ENCODE data around the gene CLNS1A. TPM values are rescaled to one million over a fixed set of nuclear protein-coding genes. Genes with fewer than 3 reads are reported as not detected.

CLNS1A gene
- total and polyA plus RNA-seq, 2 donors (not counting 1 experiment from before 2014, with no cell fraction given): 39.3 to 121 TPM

- Mint-ChIP-seq H3K27me3 (no peaks in the 10 kb centered on the region), H3K9me3 (ENCODE audit: insufficient read depth) (no peaks in the 10 kb centered on the region), H3K4me3 (no peak overlapping the region), H3K27ac (no peak overlapping the region), H3K4me1 (no peaks in the 10 kb centered on the region)
- H3K4me2 ChIP-seq (replicated peaks; ENCODE audit: low read depth, low read length, poor library complexity, severe bottlenecking): no peak overlapping the region
- ATAC-seq (ENCODE audit: low read depth) (no peak), DNase-seq (no peak)
- H3K36me3 ChIP-seq (replicated peaks in 1 of 2; ENCODE audit: control extremely low read depth in 1 of 2, control insufficient read depth in 1 of 2, extremely low read depth in 1 of 2, insufficient read depth in 2 of 2, low read length in 1 of 2): peaks cover 0 to 89% of the 10 kb centered on the region in 2 experiments
- no peak overlapping the region for H2AFZ ChIP-seq (ENCODE audit: insufficient read depth, low read depth, low read length, poor library complexity, severe bottlenecking)
- no peaks in the 10 kb centered on the region for H3K9me3 ChIP-seq (ENCODE audit: control extremely low read depth in 1 of 3, control insufficient read depth in 2 of 3, insufficient read depth in 1 of 3, low read length in 2 of 3)
- no peaks in the 10 kb centered on the region for H3K4me1 ChIP-seq (ENCODE audit: control insufficient read depth in 2 of 2, insufficient read depth in 2 of 2, low read length in 2 of 2)
- ChIA-PET CTCF (no interaction called here), POLR2A (no interaction called here)
- no peak overlapping the region for H3K27ac ChIP-seq (ENCODE audit: low read length in 2 of 2)
- H3K27me3 ChIP-seq (replicated peaks in 1 of 4; ENCODE audit: control extremely low read depth in 1 of 4, control insufficient read depth in 3 of 4, insufficient read depth in 4 of 4, low read length in 3 of 4): no peaks in the 10 kb centered on the region
- H3K4me3 ChIP-seq (ENCODE audit: control extremely low read depth in 1 of 5, extremely low read depth in 1 of 5, insufficient read depth in 1 of 5, low read depth in 2 of 5, low read length in 4 of 5): no peak overlapping the region
- WGBS (ENCODE audit: insufficient coverage): no CpG with 5 or more reads among the region's 1 CpG
- intact Hi-C loops (cut with micrococcal nuclease): no loop called here
- TF ChIP-seq CTCF (IDR thresholded peaks at IDR 0.05) (no peak), EZH2 (IDR thresholded peaks at IDR 0.05; ENCODE audit: borderline replicate concordance, insufficient read depth, low read depth, low read length, poor library complexity, severe bottlenecking) (no peak)
- no peaks in the 10 kb centered on the region for H4K20me1 ChIP-seq (ENCODE audit: control insufficient read depth, insufficient read depth, low read length, poor library complexity, severe bottlenecking)
- H3K79me2 ChIP-seq (ENCODE audit: control insufficient read depth, insufficient read depth, low read length): no peaks in the 10 kb centered on the region
- H3K9ac ChIP-seq (ENCODE audit: low read length): no peak overlapping the region
These were observed 34.7 kb upstream of the CLNS1A start for GRCh38 chr11:77672264-77672663.

- ChIA-PET CTCF (no interaction called here), POLR2A (no interaction called here)
These were observed 32.4 kb upstream of the CLNS1A start for GRCh38 chr11:77669848-77670511.

More at GRCh38 chr11:77669848-77670511, 32.4 kb upstream of the CLNS1A start:
- H3K79me2 ChIP-seq (ENCODE audit: control insufficient read depth, insufficient read depth, low read length): no peaks in the 10 kb centered on the region
- intact Hi-C loops (cut with micrococcal nuclease): no loop called here
- Mint-ChIP-seq H3K4me1 (peaks cover 2% of the 10 kb centered on the region), H3K27me3 (no peaks in the 10 kb centered on the region), H3K9me3 (ENCODE audit: insufficient read depth) (no peaks in the 10 kb centered on the region), H3K27ac (no peak overlapping the region), H3K4me3 (no peak overlapping the region)
- no peak overlapping the region for H3K4me3 ChIP-seq (ENCODE audit: control extremely low read depth in 1 of 5, extremely low read depth in 1 of 5, insufficient read depth in 1 of 5, low read depth in 2 of 5, low read length in 4 of 5)
- H3K9ac ChIP-seq (ENCODE audit: low read length): no peak overlapping the region
- no peaks in the 10 kb centered on the region for H4K20me1 ChIP-seq (ENCODE audit: control insufficient read depth, insufficient read depth, low read length, poor library complexity, severe bottlenecking)
- H3K4me1 ChIP-seq (ENCODE audit: control insufficient read depth in 2 of 2, insufficient read depth in 2 of 2, low read length in 2 of 2): no peaks in the 10 kb centered on the region
- H3K36me3 ChIP-seq (replicated peaks in 1 of 2; ENCODE audit: control extremely low read depth in 1 of 2, control insufficient read depth in 1 of 2, extremely low read depth in 1 of 2, insufficient read depth in 2 of 2, low read length in 1 of 2): peaks cover 1 to 75% of the 10 kb centered on the region in 2 experiments
- WGBS (ENCODE audit: insufficient coverage): 100% methylated on average over 1 of the region's 2 CpGs
- no peak overlapping the region for H3K4me2 ChIP-seq (replicated peaks; ENCODE audit: low read depth, low read length, poor library complexity, severe bottlenecking)
- DNase-seq (no peak), ATAC-seq (ENCODE audit: low read depth) (no peak)
- no peaks in the 10 kb centered on the region for H3K9me3 ChIP-seq (ENCODE audit: control extremely low read depth in 1 of 3, control insufficient read depth in 2 of 3, insufficient read depth in 1 of 3, low read length in 2 of 3)
- H3K27me3 ChIP-seq (replicated peaks in 1 of 4; ENCODE audit: control extremely low read depth in 1 of 4, control insufficient read depth in 3 of 4, insufficient read depth in 4 of 4, low read length in 3 of 4): no peaks in the 10 kb centered on the region
- no peak overlapping the region for H2AFZ ChIP-seq (ENCODE audit: insufficient read depth, low read depth, low read length, poor library complexity, severe bottlenecking)
- TF ChIP-seq EZH2 (IDR thresholded peaks at IDR 0.05; ENCODE audit: borderline replicate concordance, insufficient read depth, low read depth, low read length, poor library complexity, severe bottlenecking): no peak
- H3K27ac ChIP-seq (ENCODE audit: low read length in 2 of 2): no peak overlapping the region

All from B cell (primary cell).